ENCODE data around the gene PLXNA4.

Gene PLXNA4

DNA sequence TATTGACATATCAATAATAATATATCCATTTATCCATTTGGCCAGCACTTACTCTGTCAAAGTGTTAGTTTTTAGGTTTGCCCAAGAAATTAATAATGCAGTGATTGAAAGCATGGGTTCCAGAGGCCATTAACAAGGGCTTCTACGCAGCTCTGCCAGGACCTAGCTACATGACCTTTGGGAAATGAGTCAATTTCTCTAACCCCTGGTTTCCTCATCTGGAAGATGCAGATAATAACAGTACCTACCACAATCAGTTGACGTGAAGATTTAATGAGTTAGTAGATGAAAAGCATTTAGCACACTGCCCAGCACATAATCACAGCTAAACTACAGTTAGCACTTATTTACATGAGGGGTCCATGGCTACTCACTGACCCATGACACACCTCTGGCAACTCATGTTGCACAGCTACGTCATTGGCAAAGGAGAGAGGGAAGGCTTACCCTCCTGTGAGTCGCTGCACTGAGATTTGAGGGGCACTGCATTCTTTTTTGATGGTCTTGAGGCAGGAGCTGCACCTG is 263.7 kb downstream of the PLXNA4 start:
- DNase-seq (ENCODE audit: extremely low read depth, low read depth): no peak
- TF ChIP-seq, protein P1, sequence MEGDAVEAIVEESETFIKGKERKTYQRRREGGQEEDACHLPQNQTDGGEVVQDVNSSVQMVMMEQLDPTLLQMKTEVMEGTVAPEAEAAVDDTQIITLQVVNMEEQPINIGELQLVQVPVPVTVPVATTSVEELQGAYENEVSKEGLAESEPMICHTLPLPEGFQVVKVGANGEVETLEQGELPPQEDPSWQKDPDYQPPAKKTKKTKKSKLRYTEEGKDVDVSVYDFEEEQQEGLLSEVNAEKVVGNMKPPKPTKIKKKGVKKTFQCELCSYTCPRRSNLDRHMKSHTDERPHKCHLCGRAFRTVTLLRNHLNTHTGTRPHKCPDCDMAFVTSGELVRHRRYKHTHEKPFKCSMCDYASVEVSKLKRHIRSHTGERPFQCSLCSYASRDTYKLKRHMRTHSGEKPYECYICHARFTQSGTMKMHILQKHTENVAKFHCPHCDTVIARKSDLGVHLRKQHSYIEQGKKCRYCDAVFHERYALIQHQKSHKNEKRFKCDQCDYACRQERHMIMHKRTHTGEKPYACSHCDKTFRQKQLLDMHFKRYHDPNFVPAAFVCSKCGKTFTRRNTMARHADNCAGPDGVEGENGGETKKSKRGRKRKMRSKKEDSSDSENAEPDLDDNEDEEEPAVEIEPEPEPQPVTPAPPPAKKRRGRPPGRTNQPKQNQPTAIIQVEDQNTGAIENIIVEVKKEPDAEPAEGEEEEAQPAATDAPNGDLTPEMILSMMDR (IDR thresholded peaks at IDR 0.05; ENCODE audit: low read depth, low read length): no peak

- TF ChIP-seq, protein P1 (IDR thresholded peaks at IDR 0.05; ENCODE audit: low read depth, low read length): no peak
- no peak for DNase-seq (ENCODE audit: extremely low read depth, low read depth)
These were observed 264.5 kb downstream of the PLXNA4 start for GRCh38 chr7:132311733-132312132.

GRCh38 chr7:132309102-132309805 is 267.0 kb downstream of the PLXNA4 start:
- DNase-seq (ENCODE audit: extremely low read depth, low read depth): no peak
- TF ChIP-seq, protein P1 (IDR thresholded peaks at IDR 0.05; ENCODE audit: low read depth, low read length): no peak

DNA sequence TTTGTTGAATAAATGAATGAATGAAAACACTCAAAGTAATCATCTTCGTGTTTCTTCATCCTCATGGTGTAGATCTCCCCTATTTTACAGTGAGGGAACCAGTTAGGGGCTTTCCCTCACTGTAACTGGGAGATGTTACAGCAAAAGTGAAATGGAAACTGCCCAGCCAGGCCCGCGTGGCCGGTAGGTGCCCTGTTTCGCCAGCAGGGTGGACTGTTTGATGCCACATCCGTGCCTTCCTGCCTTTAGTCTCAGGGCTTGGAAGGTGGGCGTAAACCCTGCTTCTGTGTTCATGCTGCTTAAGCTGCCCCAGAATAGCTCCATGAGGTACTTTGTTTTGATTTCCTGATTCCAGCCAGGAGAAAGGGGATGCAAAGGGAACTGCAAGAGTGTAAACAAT is 268.8 kb downstream of the PLXNA4 start:
- DNase-seq (ENCODE audit: extremely low read depth, low read depth): no peak
- TF ChIP-seq, protein P1 (IDR thresholded peaks at IDR 0.05; ENCODE audit: low read depth, low read length): no peak

DNA sequence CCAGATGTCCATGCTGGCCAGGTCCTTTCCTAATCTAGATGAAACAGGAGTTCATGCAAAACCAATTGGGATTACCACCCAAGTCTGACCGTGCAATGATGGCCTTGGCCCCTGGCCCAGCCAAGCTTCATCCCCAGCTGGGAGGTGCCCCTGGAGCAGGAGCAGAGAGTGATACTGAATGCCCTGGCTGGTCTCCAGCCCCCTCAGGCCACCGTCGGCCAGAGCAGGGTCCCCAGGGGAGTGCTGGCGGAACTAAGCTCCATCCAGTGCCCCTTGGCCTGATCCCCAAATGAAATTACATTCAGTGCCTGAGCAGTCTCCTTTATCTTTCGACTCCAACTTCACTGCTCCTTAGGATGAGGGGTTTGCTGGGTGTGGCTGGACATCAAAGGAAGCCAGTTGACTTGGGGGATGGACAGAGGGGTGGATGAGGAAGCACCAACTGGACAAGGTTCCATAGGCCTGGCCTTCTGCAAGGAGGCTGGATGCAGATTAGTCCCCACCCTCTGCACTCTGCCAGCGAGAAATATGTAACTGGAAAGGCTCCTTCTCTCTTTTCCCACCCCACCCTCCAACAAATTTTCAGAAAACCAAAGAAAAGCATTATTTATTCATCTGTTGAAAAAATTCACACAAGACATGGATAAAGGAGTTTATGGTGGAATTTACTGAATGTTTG is 275.5 kb downstream of the PLXNA4 start:
- TF ChIP-seq, protein P1 (IDR thresholded peaks at IDR 0.05; ENCODE audit: low read depth, low read length): no peak
- no peak for DNase-seq (ENCODE audit: extremely low read depth, low read depth)

- TF ChIP-seq, protein P1 (IDR thresholded peaks at IDR 0.05; ENCODE audit: low read depth, low read length): no peak
- no peak for DNase-seq (ENCODE audit: extremely low read depth, low read depth)
These were observed 277.5 kb downstream of the PLXNA4 start for GRCh38 chr7:132298790-132299189.

DNA sequence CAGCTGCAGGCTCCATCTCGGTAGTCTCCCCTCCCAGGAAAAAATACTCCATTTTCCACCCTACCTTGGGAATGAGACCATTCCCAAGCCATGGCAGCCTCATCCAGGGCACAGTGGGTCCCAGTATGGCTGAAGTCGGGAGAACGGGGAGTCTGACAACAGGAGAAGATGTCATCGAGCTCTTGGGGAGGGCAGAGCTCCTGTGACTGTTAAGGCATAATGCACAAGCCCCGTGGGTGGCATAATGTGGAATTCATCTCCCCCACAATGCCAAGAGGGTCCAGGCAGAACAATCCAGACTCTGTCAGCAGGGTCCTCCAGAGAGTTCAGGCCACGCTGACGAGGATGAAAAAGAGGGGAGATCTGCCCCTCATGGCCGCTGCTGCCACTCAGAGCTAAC is 279.4 kb downstream of the PLXNA4 start:
- TF ChIP-seq, protein P1 (IDR thresholded peaks at IDR 0.05; ENCODE audit: low read depth, low read length): no peak
- DNase-seq (ENCODE audit: extremely low read depth, low read depth): no peak
